HepG2 (cell line): Measurements from ENCODE around the gene BCORL1. TPM values are rescaled to one million over a fixed set of nuclear protein-coding genes. Genes with fewer than 3 reads are reported as not detected.

Experiments used
- ATAC-seq: fragments of 200-7000 bp; cut with Tn5 transposase; 3 replicates; pipeline ENCODE4 v1.9.1; 2020; ENCODE audit warnings: mild to moderate bottlenecking, moderate library complexity
- BruUV-seq: library from RNA; stranded (reverse); fragments of 400-500 nt; replicated peaks from 2 replicates; lab custom pipeline; 2021; lab: Mats Ljungman, UMichigan
- CTCF ChIA-PET: fragments of 300-600 bp; formaldehyde crosslinking; extraction: SDS; loops from one replicate; lab custom pipeline; 2021; ENCODE audit warnings: low total read pairs, inconsistent platforms, low intra/inter-chr PET ratio; lab: Yijun Ruan, JAX
- POLR2A ChIA-PET: fragments of 350-600 bp; sonication (Branson Sonifier 250); formaldehyde crosslinking; loops from one replicate; lab custom pipeline; 2020; ENCODE audit warnings: antibody characterized with exemption, inconsistent platforms; lab: Yijun Ruan, JAX
- DNase-seq: peaks from one replicate; pipeline ENCODE4 v3.0.0-alpha.2; 2015; ENCODE audit warnings: low spot score
- FAIRE-seq: peaks from 3 replicates; lab custom pipeline; 2011; peaks lifted over from hg19 to GRCh38; lab: Jason Lieb, UNC
- H2AFZ ChIP-seq: one replicate; pipeline ENCODE4 v1.6.1; 2011; ENCODE audit warnings: low read length, inconsistent platforms
- H3K27ac ChIP-seq: fragments of 300-600 bp; 3 replicates; pipeline ENCODE4 v1.8.0; 2011; ENCODE audit warnings: mixed run types, mild to moderate bottlenecking, mixed read lengths, low read length, inconsistent platforms; ENCODE audit not compliant: insufficient read depth; ENCODE audit errors: extremely low read length
- H3K27me3 ChIP-seq, 2 experiments: fragments of 200-600 bp in 1 of 2; 2 replicates in 1 of 2; 3 replicates in 1 of 2; pipeline versions ENCODE4 v1.6.0 to v1.8.0; 2011; ENCODE audit warnings: low read length in 2 of 2, mild to moderate bottlenecking in 2 of 2, moderate library complexity in 2 of 2, inconsistent platforms in 1 of 2; ENCODE audit not compliant: insufficient read depth in 2 of 2, control insufficient read depth in 1 of 2
- H3K36me3 ChIP-seq, 2 experiments: fragments of 200-600 bp in 1 of 2; replicated peaks in 1 of 2; 2 replicates in 1 of 2; 3 replicates in 1 of 2; pipeline versions ENCODE4 v1.5.1 to v1.8.0; 2011; ENCODE audit warnings: low read length in 2 of 2, inconsistent platforms in 1 of 2; ENCODE audit not compliant: insufficient read depth in 2 of 2, control insufficient read depth in 1 of 2
- H3K4me1 ChIP-seq: 2 replicates; pipeline ENCODE4 v1.5.1; 2012; ENCODE audit warnings: low read length, inconsistent platforms; ENCODE audit not compliant: insufficient read depth
- H3K4me2 ChIP-seq: 2 replicates; pipeline ENCODE4 v1.6.0; 2011; ENCODE audit warnings: low read depth, low read length, inconsistent platforms
- H3K4me3 ChIP-seq, 3 experiments: fragments of 200-600 bp in 1 of 3; sonication (generic), shearing (Covaris generic) in 1 of 3; replicated peaks in 1 of 3; 2 replicates each; pipeline ENCODE4 v1.5.1; 2011 to 2016; ENCODE audit warnings: low read length in 3 of 3, inconsistent platforms in 2 of 3, low read depth in 2 of 3, mild to moderate bottlenecking in 2 of 3, control low read depth in 1 of 3, mixed read lengths in 1 of 3; ENCODE audit not compliant: insufficient read depth in 1 of 3
- H3K79me2 ChIP-seq: one replicate; pipeline ENCODE4 v1.6.1; 2011; ENCODE audit warnings: low read length, inconsistent platforms; ENCODE audit not compliant: insufficient read depth
- H3K9ac ChIP-seq: 2 replicates; pipeline ENCODE4 v1.6.0; 2011; ENCODE audit warnings: mild to moderate bottlenecking, low read depth, low read length, inconsistent platforms; ENCODE audit not compliant: insufficient read depth
- H3K9me3 ChIP-seq: 2 replicates; pipeline ENCODE4 v1.5.1; 2012; ENCODE audit warnings: mild to moderate bottlenecking, low read length
- H4K20me1 ChIP-seq: 2 replicates; pipeline ENCODE4 v1.6.0; 2011; ENCODE audit warnings: inconsistent platforms, mild to moderate bottlenecking, low read length, moderate library complexity; ENCODE audit not compliant: insufficient read depth
- CEBPZ ChIP-seq: IDR thresholded peaks from 2 replicates; pipeline ENCODE4 v1.6.1; 2012; ENCODE audit warnings: low read length, improper control_type of control experiment
- GATAD1 ChIP-seq: IDR thresholded peaks from 2 replicates; pipeline ENCODE4 v1.6.1; 2016; ENCODE audit warnings: missing genetic modification reagents, missing compliant biosample characterization
- GTF3A ChIP-seq: sonication (generic); formaldehyde crosslinking; conservative IDR thresholded peaks from 2 replicates; pipeline ENCODE4 v1.4.0; 2020; ENCODE audit warnings: mild to moderate bottlenecking, missing genetic modification reagents
- JUNB ChIP-seq: sonication (generic); formaldehyde crosslinking; IDR thresholded peaks from 2 replicates; pipeline ENCODE4 v1.8.0; 2022; ENCODE audit warnings: missing genetic modification reagents, mild to moderate bottlenecking, borderline replicate concordance
- KAT7 ChIP-seq: IDR thresholded peaks from 2 replicates; pipeline ENCODE4 v1.6.1; 2018; ENCODE audit warnings: borderline replicate concordance, missing compliant biosample characterization
- LBX2 ChIP-seq: sonication (generic); formaldehyde crosslinking; IDR thresholded peaks from 2 replicates; pipeline ENCODE4 v1.5.0; 2020; ENCODE audit warnings: missing genetic modification reagents, mild to moderate bottlenecking, borderline replicate concordance
- NAIF1 ChIP-seq: sonication (generic); formaldehyde crosslinking; IDR thresholded peaks from 2 replicates; pipeline ENCODE4 v1.5.0; 2020; ENCODE audit warnings: mild to moderate bottlenecking, missing genetic modification reagents, borderline replicate concordance
- NR2F2 ChIP-seq: IDR thresholded peaks from 2 replicates; pipeline ENCODE4 v1.6.1; 2012; ENCODE audit warnings: low read depth, inconsistent platforms, borderline replicate concordance
- PRDM15 ChIP-seq: sonication (generic); formaldehyde crosslinking; IDR thresholded peaks from 2 replicates; pipeline ENCODE4 v1.4.0; 2020; ENCODE audit warnings: missing genetic modification reagents
- RARA ChIP-seq: IDR thresholded peaks from 2 replicates; pipeline ENCODE4 v1.6.1; 2016; ENCODE audit warnings: missing genetic modification reagents, missing compliant biosample characterization
- ZMAT5 ChIP-seq: sonication (generic); formaldehyde crosslinking; IDR thresholded peaks from 2 replicates; pipeline ENCODE4 v1.5.0; 2020; ENCODE audit warnings: mild to moderate bottlenecking, low read depth, missing genetic modification reagents, borderline replicate concordance
- ZNF839 ChIP-seq: sonication (generic); formaldehyde crosslinking; IDR thresholded peaks from 2 replicates; pipeline ENCODE4 v1.4.0; 2020; ENCODE audit warnings: missing genetic modification reagents, mild to moderate bottlenecking, borderline replicate concordance
- WGBS: methylation state at CpG from one replicate; pipeline ENCODE4 v1.1.6; 2017; ENCODE audit warnings: low lambda C conversion rate; 5-methylcytosine and 5-hydroxymethylcytosine counted together
- in situ Hi-C: cut with HindIII; loops from 2 replicates; pipeline ENCODE4 v1.10.0; 2017; ENCODE audit warnings: low pct_unique_long_range_greater_than_20kb; ENCODE audit not compliant: extremely low pct_ligation_motif_present
- intact Hi-C: fragments of 100-400 bp; cut with micrococcal nuclease; formaldehyde crosslinking; loops from one replicate; pipeline ENCODE4 v1.10.0; 2022; ENCODE audit not compliant: unreplicated experiment
- polyA plus RNA-seq, 8 experiments: library from polyadenylated mRNA; depleted of rRNA in 3 of 8; stranded (reverse) in 7 of 8; unstranded in 1 of 8; fragments of >200 nt; fragmentation: Illumina TruSeq in 4 of 8; extraction: Trizol in 4 of 8; gene quantifications; 2 replicates each; pipeline versions ENCODE4 v1.2.1 to v1.2.3, GENCODE V29; 2011 to 2016; ENCODE audit warnings: low read depth in 4 of 8, missing spikeins in 1 of 8, mixed read lengths in 1 of 8; ENCODE audit not compliant: insufficient read depth in 1 of 8
- total RNA-seq, 5 experiments: library from RNA; depleted of rRNA; stranded (reverse); fragments of >200 nt; fragmentation: Illumina TruSeq; extraction: Trizol; gene quantifications; 2 replicates each; pipeline ENCODE4 v1.2.3, GENCODE V29; 2016; ENCODE audit warnings: low read depth in 1 of 5

The BCORL1 gene
- total and polyA plus RNA-seq, 2 of the 13 experiments (the other 11 are each of a cell fraction or from before 2014, with no cell fraction given), result 0.67 to 1.4 TPM

GRCh38 chrX:129933700-129934099, 48.7 kb upstream of the BCORL1 start:
- no peaks in the 10 kb centered on the region for H4K20me1 ChIP-seq
- in situ Hi-C loops (no loop called here), intact Hi-C loops (loop anchor here (5.0 kb wide), 1 partner anchor 49 kb away; the partner anchor contains the start of gene BCORL1)
- no peak for TF ChIP-seq GTF3A (CRISPR knock-in tag)
- no peak for TF ChIP-seq LBX2
- no peak for TF ChIP-seq JUNB
- TF ChIP-seq RARA (CRISPR knock-in tag), result no peak
- no peak for TF ChIP-seq PRDM15 (CRISPR knock-in tag)
- TF ChIP-seq KAT7, result no peak
- no peak for TF ChIP-seq NAIF1
- no peak for TF ChIP-seq NR2F2
- no peak for TF ChIP-seq ZMAT5 (CRISPR knock-in tag)
- TF ChIP-seq ZNF839 (CRISPR knock-in tag), result no peak
- TF ChIP-seq GATAD1 (CRISPR knock-in tag), result no peak
- no peak for TF ChIP-seq CEBPZ
- CTCF ChIA-PET, result no interaction called here
- POLR2A ChIA-PET, result no interaction called here
- no peaks in the 10 kb centered on the region for H3K36me3 ChIP-seq
- H3K4me3 ChIP-seq, result no peak overlapping the region
- no peaks in the 10 kb centered on the region for H3K9me3 ChIP-seq
- BruUV-seq, result no TSS peak
- H2AFZ ChIP-seq, result no peak overlapping the region
- H3K79me2 ChIP-seq, result no peaks in the 10 kb centered on the region
- H3K9ac ChIP-seq, result no peak overlapping the region
- ATAC-seq, result no peak
- WGBS, result 50% methylated on average over 1 of the region's 7 CpGs
- H3K27ac ChIP-seq, result no peak overlapping the region
- DNase-seq, result no peak
- 0 out of 2 replicates have a peak, but pooled peaks cover 5% of the 10 kb centered on the region for H3K4me1 ChIP-seq
- FAIRE-seq, result no peak
- H3K4me2 ChIP-seq, result peak overlapping the region; percentile 32; the same call in 1 of the 2 replicates
- H3K27me3 ChIP-seq, result peaks cover 0 to 9% of the 10 kb centered on the region in 2 experiments; a peak in 3 of 5 replicates
